HG03558 (cell line): Measurements from ENCODE around the gene KIF19.
"Not testable (repeated sequence)": the region's sequence is repeated elsewhere in the genome, so short reads cannot be mapped to it uniquely, and the experiment has no call there.

ENCODE experiments used
- ATAC-seq: cut with Tn5 transposase; IDR thresholded peaks from one replicate; pipeline ENCODE4 v1.9.1; 2021; ENCODE audit warnings: moderate number of reproducible peaks; ENCODE audit not compliant: unreplicated experiment; ENCODE audit errors: extremely low read depth

KIF19 gene

GRCh38 chr17:74383141-74383540, 57.1 kb downstream of the KIF19 start:
- no peak for ATAC-seq

- no peak for ATAC-seq
Observed at GRCh38 chr17:74385201-74385600, 59.2 kb downstream of the KIF19 start.

GRCh38 chr17:74386386-74386785, 60.4 kb downstream of the KIF19 start:
- no peak for ATAC-seq

DNA sequence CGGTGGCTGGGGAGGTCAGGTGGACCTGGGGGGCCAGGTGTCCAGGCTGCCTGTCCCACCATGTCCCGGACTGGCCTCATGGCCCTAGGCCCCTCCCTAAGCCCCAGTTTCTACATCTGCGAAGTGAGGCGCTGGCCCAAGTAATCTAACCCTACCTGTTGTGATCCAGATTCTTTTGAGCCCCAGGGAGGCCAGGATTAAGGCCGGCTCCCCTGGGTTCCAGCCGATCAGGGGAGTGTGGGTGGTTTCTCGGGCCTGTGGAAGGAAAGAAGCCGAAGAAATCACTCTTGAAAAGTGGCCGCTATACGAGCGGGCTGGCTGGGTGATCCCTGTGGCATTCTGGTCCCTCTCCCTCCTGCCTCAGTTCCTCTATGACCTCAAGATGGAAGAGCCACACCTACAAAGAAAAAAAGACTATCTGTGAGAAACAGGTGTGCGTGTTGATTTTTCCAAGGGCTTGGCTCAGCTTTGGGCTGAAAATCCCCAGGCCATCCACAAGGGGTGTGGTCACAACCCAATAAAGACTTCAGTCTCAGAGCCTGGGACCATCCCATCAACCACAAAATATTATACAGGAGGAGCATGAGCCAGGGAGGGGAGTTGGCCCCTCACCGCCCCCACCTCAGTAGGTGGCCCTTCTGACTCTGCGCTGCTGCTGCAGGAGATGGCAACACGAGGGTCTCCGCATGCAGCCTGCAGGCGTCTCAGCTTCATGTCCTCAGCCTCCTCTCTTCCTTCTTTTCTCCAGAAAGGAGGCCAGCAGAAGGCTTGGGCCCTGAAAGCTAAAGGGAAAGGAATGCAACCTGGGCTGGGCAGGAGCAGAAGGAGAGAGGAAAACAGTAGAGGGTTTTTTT, 61.6 kb downstream of the KIF19 start:
- ATAC-seq, result no peak

DNA sequence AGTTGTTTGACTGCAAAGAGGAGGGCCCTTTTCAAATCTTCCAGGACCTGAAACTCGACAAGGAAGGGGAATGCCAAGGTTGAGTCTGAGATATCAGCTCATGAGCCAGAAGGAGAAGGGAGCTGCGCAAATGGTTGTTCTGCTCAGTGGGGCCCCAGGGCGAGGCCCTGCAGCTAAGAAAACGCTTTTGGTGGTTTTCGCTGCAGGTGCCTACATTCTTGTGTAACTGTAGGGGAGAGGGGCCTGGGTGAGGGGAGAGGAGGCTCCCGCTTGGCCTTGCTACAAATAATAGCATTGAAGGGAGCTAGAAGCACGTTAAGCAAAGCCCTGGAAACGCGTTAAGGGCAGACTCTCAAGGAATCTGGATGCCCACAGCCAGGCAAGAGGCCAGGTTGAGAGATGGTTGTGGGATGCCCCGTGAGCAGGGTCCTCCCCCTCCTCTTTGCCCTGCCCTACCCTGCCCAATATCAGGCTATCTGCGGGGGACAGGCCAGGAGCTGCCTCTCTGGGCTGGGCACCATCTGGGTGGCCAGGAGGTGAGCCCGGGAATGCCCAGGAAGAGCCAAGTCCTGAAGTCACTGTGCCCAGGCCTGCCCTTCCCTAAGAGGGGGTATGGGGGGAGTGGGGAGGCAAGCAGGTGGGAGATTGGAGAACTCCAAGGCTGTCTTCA, 63.2 kb downstream of the KIF19 start:
- ATAC-seq, result no peak

DNA sequence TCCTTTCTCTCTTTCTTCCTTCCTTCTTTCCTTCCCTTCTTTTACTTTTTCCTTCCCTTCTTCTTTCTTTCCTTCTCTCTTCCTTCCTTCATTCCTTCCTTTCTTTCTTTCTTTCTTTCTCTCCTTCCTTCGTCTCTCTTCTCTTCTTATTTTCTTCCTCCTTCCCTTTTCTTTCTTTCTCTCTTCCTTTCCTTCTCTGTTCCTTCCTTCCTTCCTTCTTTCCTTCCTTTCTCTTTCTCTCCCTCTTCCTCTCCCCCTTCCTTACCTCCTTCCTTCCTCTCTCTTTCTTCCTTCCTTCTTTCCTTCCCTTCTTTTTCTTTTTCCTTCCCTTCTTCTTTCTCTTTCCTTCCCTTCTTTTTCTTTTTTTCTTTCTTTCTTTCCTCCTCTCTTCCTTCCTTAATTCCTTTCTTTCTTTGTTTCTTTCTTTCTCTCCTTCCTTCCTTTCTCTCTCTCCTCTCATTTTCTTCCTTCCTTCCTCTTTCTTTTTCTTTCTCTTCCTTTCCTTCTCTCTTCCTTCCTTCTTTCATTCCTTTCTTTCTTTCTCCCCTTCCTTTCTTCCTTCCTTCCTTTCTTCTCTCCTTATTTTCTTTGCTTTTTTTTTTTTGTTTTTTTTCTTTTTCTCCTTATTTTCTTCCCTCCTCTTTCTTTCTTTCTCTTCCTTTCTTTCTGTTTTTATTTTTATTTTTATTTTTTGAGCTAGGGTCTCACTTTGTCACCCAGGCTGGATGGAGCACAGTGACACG, 64.1 kb downstream of the KIF19 start:
- no peak for ATAC-seq

- ATAC-seq, result no peak
Observed at GRCh38 chr17:74390680-74391653, 64.9 kb downstream of the KIF19 start.

- no peak for ATAC-seq
Observed at GRCh38 chr17:74391771-74392170, 65.7 kb downstream of the KIF19 start.

GRCh38 chr17:74392848-74393247, 66.8 kb downstream of the KIF19 start:
- no peak for ATAC-seq

- ATAC-seq, result no peak
Observed at GRCh38 chr17:74393346-74393942, 67.4 kb downstream of the KIF19 start.

- ATAC-seq, result no peak
Observed at GRCh38 chr17:74394275-74394950, 68.4 kb downstream of the KIF19 start.

GRCh38 chr17:74394977-74395376, 69.0 kb downstream of the KIF19 start:
- no peak for ATAC-seq

- ATAC-seq, result no peak
Observed at GRCh38 chr17:74396567-74396966, 70.5 kb downstream of the KIF19 start.

GRCh38 chr17:74402048-74402447, 76.0 kb downstream of the KIF19 start:
- ATAC-seq, result no peak

- ATAC-seq, result no peak
Observed at GRCh38 chr17:74403512-74404137, 77.6 kb downstream of the KIF19 start.

- no peak for ATAC-seq
Observed at GRCh38 chr17:74404218-74404617, 78.2 kb downstream of the KIF19 start.

GRCh38 chr17:74404789-74405188, 78.8 kb downstream of the KIF19 start:
- no peak for ATAC-seq

GRCh38 chr17:74405311-74405710, 79.3 kb downstream of the KIF19 start:
- not testable (repeated sequence) for ATAC-seq
